HCT116 (cell line): ENCODE measurements around the gene NAGA. TPM values are rescaled to one million over a fixed set of nuclear protein-coding genes. Genes with fewer than 3 reads are reported as not detected.
A peak's percentile ranks its signal among the peaks of the same experiment; 100 is the strongest.

Source experiments
- ATAC-seq: fragments of 200-7000 bp; cut with Tn5 transposase; 2 replicates; pipeline ENCODE4 v1.9.1; 2020; ENCODE audit warnings: mild to moderate bottlenecking, moderate library complexity
- BruUV-seq: library from RNA; stranded (reverse); fragments of 400-500 nt; replicated peaks from 2 replicates; lab custom pipeline; 2021; lab: Mats Ljungman, UMichigan
- CTCF ChIA-PET: fragments of 300-600 bp; sonication (Branson Sonifier 250); formaldehyde crosslinking; loops from one replicate; lab custom pipeline; 2021; ENCODE audit warnings: antibody characterized with exemption; lab: Charles Lee
- POLR2A ChIA-PET: fragments of 300-600, 350-600 bp; sonication (Branson Sonifier 250); formaldehyde crosslinking; loops from one replicate; lab custom pipeline; 2021; ENCODE audit warnings: antibody characterized with exemption; lab: Charles Lee
- RAD21 ChIA-PET, 2 experiments: fragments of 300-600 bp; sonication (Branson Sonifier 250); formaldehyde crosslinking; loops; one replicate each; lab custom pipeline; 2023; ENCODE audit warnings: low total read pairs in 2 of 2; ENCODE audit not compliant: uncharacterized antibody in 2 of 2, unreplicated experiment in 2 of 2, low non-redundant PET in 1 of 2; lab: Charles Lee
- DNase-seq: peaks from one replicate; pipeline ENCODE4 v3.0.0-alpha.2; 2010; ENCODE audit warnings: low read depth, low spot score
- H2AFZ ChIP-seq: fragments of 200-600 bp; shearing (Covaris generic), sonication (generic); 2 replicates; pipeline ENCODE4 v1.6.1; 2017; ENCODE audit warnings: low read depth, mixed run types, mixed read lengths, antibody characterized with exemption, low read length; ENCODE audit not compliant: poor library complexity, severe bottlenecking
- H3K27ac ChIP-seq: 2 replicates; pipeline ENCODE4 v1.5.1; 2012; ENCODE audit warnings: low read depth, low read length
- H3K27me3 ChIP-seq: fragments of 200-600 bp; sonication (generic); 2 replicates; pipeline ENCODE4 v1.6.1; 2016; ENCODE audit warnings: mixed run types, low read length, mixed read lengths; ENCODE audit not compliant: insufficient read depth
- H3K36me3 ChIP-seq, 2 experiments: fragments of 200-500 bp in 1 of 2; fragments of 200-600 bp in 1 of 2; sonication (Bioruptor generic) in 1 of 2; sonication (generic) in 1 of 2; 2 replicates each; pipeline versions ENCODE4 v1.5.1 to v1.6.1; 2014 to 2016; ENCODE audit warnings: low read length in 2 of 2, inconsistent platforms in 1 of 2, mixed read lengths in 1 of 2, mixed run types in 1 of 2; ENCODE audit not compliant: insufficient read depth in 2 of 2, control insufficient read depth in 1 of 2
- H3K4me1 ChIP-seq, 2 experiments: fragments of 200-600 bp in 1 of 2; sonication (generic) in 1 of 2; 2 replicates each; pipeline versions ENCODE4 v1.5.1 to v1.6.1; 2012 to 2017; ENCODE audit warnings: low read length in 2 of 2, inconsistent platforms in 1 of 2, mild to moderate bottlenecking in 1 of 2, mixed read lengths in 1 of 2, mixed run types in 1 of 2, moderate library complexity in 1 of 2; ENCODE audit not compliant: insufficient read depth in 2 of 2, control insufficient read depth in 1 of 2
- H3K4me2 ChIP-seq: fragments of 200-600 bp; sonication (generic); 2 replicates; pipeline ENCODE4 v1.6.1; 2017; ENCODE audit warnings: mixed run types, low read length, mixed read lengths
- H3K4me3 ChIP-seq, 2 experiments: fragments of 200-600 bp in 1 of 2; sonication (generic) in 1 of 2; replicated peaks in 1 of 2; 2 replicates each; pipeline ENCODE4 v1.5.1; 2011 to 2016; ENCODE audit warnings: low read length in 2 of 2, control low read depth in 1 of 2, low read depth in 1 of 2, mild to moderate bottlenecking in 1 of 2, mixed read lengths in 1 of 2, mixed run types in 1 of 2
- H3K79me2 ChIP-seq: fragments of 200-600 bp; sonication (generic); 2 replicates; pipeline ENCODE4 v1.6.1; 2017; ENCODE audit warnings: mild to moderate bottlenecking, mixed run types, low read length, moderate library complexity, mixed read lengths; ENCODE audit not compliant: insufficient read depth
- H3K9ac ChIP-seq: fragments of 200-600 bp; sonication (generic); 2 replicates; pipeline ENCODE4 v1.6.1; 2016; ENCODE audit warnings: low read length, mixed read lengths
- H3K9me2 ChIP-seq: fragments of 200-600 bp; sonication (generic), shearing (Covaris generic); 2 replicates; pipeline ENCODE4 v1.6.1; 2017; ENCODE audit warnings: mixed run types, mild to moderate bottlenecking, moderate library complexity; ENCODE audit not compliant: insufficient read depth
- H3K9me3 ChIP-seq, 2 experiments: fragments of 200-500 bp in 1 of 2; fragments of 200-600 bp in 1 of 2; sonication (Bioruptor generic) in 1 of 2; sonication (generic) in 1 of 2; 2 replicates each; pipeline ENCODE4 v1.6.1; 2014 to 2017; ENCODE audit warnings: low read length in 2 of 2, mixed read lengths in 2 of 2, inconsistent platforms in 1 of 2, low read depth in 1 of 2, mild to moderate bottlenecking in 1 of 2, mixed run types in 1 of 2, moderate library complexity in 1 of 2; ENCODE audit not compliant: control insufficient read depth in 1 of 2, insufficient read depth in 1 of 2
- H4K20me1 ChIP-seq: fragments of 200-600 bp; sonication (generic), shearing (Covaris generic); 2 replicates; pipeline ENCODE4 v1.6.1; 2017; ENCODE audit warnings: mixed run types, mild to moderate bottlenecking, moderate library complexity; ENCODE audit not compliant: insufficient read depth
- ATF3 ChIP-seq: IDR thresholded peaks from 2 replicates; pipeline ENCODE4 v1.6.1; 2012
- CTCF ChIP-seq, 3 experiments: fragments of 200-600 bp in 1 of 3; sonication (generic) in 1 of 3; IDR thresholded peaks in 2 of 3; conservative IDR thresholded peaks in 1 of 3; 2 replicates each; pipeline ENCODE4 v1.5.1; 2012 to 2017; ENCODE audit warnings: low read depth in 2 of 3, low read length in 2 of 3, antibody characterized with exemption in 1 of 3, borderline replicate concordance in 1 of 3, control low read depth in 1 of 3, mild to moderate bottlenecking in 1 of 3, mixed read lengths in 1 of 3, mixed run types in 1 of 3, moderate library complexity in 1 of 3; ENCODE audit not compliant: insufficient read depth in 1 of 3
- EGR1 ChIP-seq: IDR thresholded peaks from 2 replicates; pipeline ENCODE4 v1.6.1; 2012; ENCODE audit warnings: low read depth
- EZH2phosphoT487 ChIP-seq: fragments of 200-600 bp; IDR thresholded peaks from 2 replicates; pipeline ENCODE4 v1.6.1; 2018; ENCODE audit warnings: antibody characterized with exemption, borderline replicate concordance
- JUND ChIP-seq: IDR thresholded peaks from 2 replicates; pipeline ENCODE4 v1.6.1; 2012
- MAX ChIP-seq: IDR thresholded peaks from 2 replicates; pipeline ENCODE4 v1.6.1; 2012
- POLR2A ChIP-seq: IDR thresholded peaks from 2 replicates; pipeline ENCODE4 v1.7.0; 2011; ENCODE audit warnings: borderline replicate concordance; ENCODE audit not compliant: insufficient read depth, insufficient read length; ENCODE audit errors: extremely low read depth
- REST ChIP-seq: IDR thresholded peaks from 2 replicates; pipeline ENCODE4 v1.6.1; 2012; ENCODE audit warnings: low read depth
- SIN3A ChIP-seq: IDR thresholded peaks from 2 replicates; pipeline ENCODE4 v1.6.1; 2012; ENCODE audit warnings: low read depth
- SP1 ChIP-seq: IDR thresholded peaks from 2 replicates; pipeline ENCODE4 v1.6.1; 2012; ENCODE audit warnings: low read depth
- SRF ChIP-seq: IDR thresholded peaks from 2 replicates; pipeline ENCODE4 v1.6.1; 2012; ENCODE audit warnings: low read depth
- TCF7L2 ChIP-seq: IDR thresholded peaks from 2 replicates; pipeline ENCODE4 v1.7.0; 2011; ENCODE audit warnings: borderline replicate concordance, inconsistent platforms; ENCODE audit not compliant: insufficient read depth, insufficient read length; ENCODE audit errors: extremely low read depth
- YY1 ChIP-seq: IDR thresholded peaks from 2 replicates; pipeline ENCODE4 v1.6.1; 2011; ENCODE audit warnings: low read length, low read depth, moderate library complexity, mild to moderate bottlenecking; ENCODE audit not compliant: insufficient replicate concordance; ENCODE audit errors: extremely low read depth
- ZBTB33 ChIP-seq: IDR thresholded peaks from 2 replicates; pipeline ENCODE4 v1.6.1; 2011; ENCODE audit warnings: mild to moderate bottlenecking, low read length, moderate library complexity; ENCODE audit not compliant: insufficient replicate concordance; ENCODE audit errors: extremely low read depth
- ZFX ChIP-seq: fragments of 450-650 bp; IDR thresholded peaks from 2 replicates; pipeline ENCODE4 v1.6.1; 2017
- intact Hi-C: fragments of 100-400 bp; cut with micrococcal nuclease; formaldehyde crosslinking; loops from 2 replicates; pipeline ENCODE4 v1.10.0; 2022
- total RNA-seq: library from RNA; stranded (reverse); gene quantifications from one replicate; pipeline ENCODE4 v1.2.1, GENCODE V29; 2021; ENCODE audit not compliant: unreplicated experiment

NAGA gene
- total RNA-seq, 1 experiment from 2014 or later, result 21.2 TPM

GRCh38 chr22:42090596-42091454, 20.2 kb upstream of the NAGA start, which contains the start of gene NDUFA6 (continued):
- peak; percentile 74 for TF ChIP-seq POLR2A
- TF ChIP-seq JUND, result no peak
- TF ChIP-seq SIN3A, result peak; percentile 50
- TF ChIP-seq SRF, result no peak
- peak; percentile 45 for TF ChIP-seq ZFX
- peak; percentile 77; the same call in 1 of the 2 replicates for TF ChIP-seq MAX
- TF ChIP-seq SP1, result peak; percentile 86

- Histone ChIP-seq H3K27ac (no peak overlapping the region), H3K36me3 (peaks cover 17 to 36% of the 10 kb centered on the region in 2 experiments; a peak in 3 of 4 replicates), H3K9ac (no peak overlapping the region), H3K4me2 (no peak overlapping the region), H3K9me2 (no peaks in the 10 kb centered on the region), H3K79me2 (peaks cover 28% of the 10 kb centered on the region), H3K4me1 (peaks cover 0 to 13% of the 10 kb centered on the region in 2 experiments; a peak in 2 of 4 replicates), H3K9me3 (peaks cover 0 to 10% of the 10 kb centered on the region in 2 experiments; a peak in 1 of 4 replicates), H2AFZ (no peak overlapping the region), H3K4me3 (no peak overlapping the region), H4K20me1 (no peaks in the 10 kb centered on the region; the same call in 1 of the 2 replicates), H3K27me3 (no peaks in the 10 kb centered on the region)
- ChIA-PET RAD21 (no interaction called here), CTCF (no interaction called here), POLR2A (no interaction called here)
- DNase-seq, result no peak
- no TSS peak for BruUV-seq
- intact Hi-C loops, result no loop called here
- no peak for ATAC-seq
- TF ChIP-seq ZBTB33 (no peak), MAX (no peak), EZH2phosphoT487 (no peak), YY1 (no peak), TCF7L2 (no peak), POLR2A (no peak), REST (no peak), CTCF (IDR thresholded peaks at IDR 0.05 in 2 of 3, conservative IDR thresholded peaks at IDR 0.05 in 1 of 3; ENCODE audit: borderline replicate concordance in 1 of 3, insufficient read depth in 1 of 3, low read depth in 2 of 3, low read length in 2 of 3) (no peak), EGR1 (no peak), ATF3 (no peak)
These were observed 15.4 kb upstream of the NAGA start for GRCh38 chr22:42086051-42086450.
